Measurements from ENCODE around the gene PTPN1. TPM values are rescaled to one million over a fixed set of nuclear protein-coding genes. Genes with fewer than 3 reads are reported as not detected.

PTPN1 gene
- total and polyA plus RNA-seq, 5 donors: 20.8 to 37.4 (median 25.6) TPM

DNA sequence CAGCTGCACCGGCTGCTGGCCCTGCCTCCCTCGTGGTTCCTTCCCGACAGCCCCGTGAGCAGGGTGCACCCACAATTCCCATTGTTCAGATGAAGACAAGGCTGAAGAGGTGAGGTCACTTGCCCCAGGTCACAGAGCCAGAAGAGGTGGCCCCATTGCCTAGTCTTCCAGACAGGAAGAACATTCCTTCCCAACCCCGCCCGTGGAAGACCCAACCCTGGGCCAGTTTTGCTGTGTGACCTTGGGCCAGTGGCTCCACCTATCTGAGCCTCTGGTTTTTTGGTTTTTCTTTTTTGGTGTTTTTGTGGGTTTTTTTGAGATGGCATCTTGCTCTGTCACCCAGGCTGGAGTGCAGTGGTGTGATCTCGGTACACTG is 119.5 kb downstream of the PTPN1 start:
- no peak overlapping the region for H3K27ac ChIP-seq (ENCODE audit: low read length)
- peaks cover 2% of the 10 kb centered on the region for H3K4me1 ChIP-seq (ENCODE audit: control insufficient read depth, insufficient read depth, low read length)
- H3K4me3 ChIP-seq (ENCODE audit: low read length): no peak overlapping the region
- WGBS: 79% methylated on average over 7 of the region's 7 CpGs
- ATAC-seq (no peak), DNase-seq (peak in 1 of 3 donors; percentile 44)
- intact Hi-C loops (cut with DNase I): loop anchor here in 3 of 4 donors (10.0 kb wide), 3 partner anchors 75 to 115 kb away; no protein-coding TSS in a partner anchor
- no peaks in the 10 kb centered on the region for H3K9me3 ChIP-seq (ENCODE audit: control insufficient read depth, low read length)
- no peaks in the 10 kb centered on the region for H3K27me3 ChIP-seq (ENCODE audit: control insufficient read depth, insufficient read depth)

- no peak overlapping the region for H3K4me3 ChIP-seq (ENCODE audit: low read length)
- DNase-seq: peak in 1 of 3 donors; percentile 55
- peaks cover 2% of the 10 kb centered on the region for H3K4me1 ChIP-seq (ENCODE audit: control insufficient read depth, insufficient read depth, low read length)
- no peak overlapping the region for H3K27ac ChIP-seq (ENCODE audit: low read length)
- H3K27me3 ChIP-seq (ENCODE audit: control insufficient read depth, insufficient read depth): no peaks in the 10 kb centered on the region
- H3K9me3 ChIP-seq (ENCODE audit: control insufficient read depth, low read length): no peaks in the 10 kb centered on the region
- no peak for ATAC-seq
- WGBS: 91% methylated on average over 21 of the region's 21 CpGs
- intact Hi-C loops (cut with DNase I): no loop called here
Observed at GRCh38 chr20:50630578-50631263, 120.5 kb downstream of the PTPN1 start.

DNA sequence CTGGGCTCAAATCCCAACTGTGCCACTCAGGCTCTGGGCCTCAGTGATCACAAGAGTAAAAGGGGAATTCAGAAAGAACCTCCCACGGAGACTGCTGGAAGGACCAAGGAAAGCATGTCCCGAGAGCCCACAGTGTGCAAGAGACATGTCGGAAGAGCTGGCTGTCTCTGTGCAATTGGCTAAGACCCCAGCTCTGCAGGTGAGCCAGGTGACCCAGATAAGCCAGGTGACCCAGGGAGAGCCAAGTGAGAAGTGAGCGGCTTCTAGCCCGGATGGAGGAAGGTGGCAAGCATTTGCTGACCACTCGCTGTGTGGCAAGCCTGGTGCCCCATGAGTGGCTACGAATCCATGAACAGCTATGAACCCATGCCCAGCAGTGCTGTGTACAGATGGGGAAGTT is 122.1 kb downstream of the PTPN1 start:
- H3K4me3 ChIP-seq (ENCODE audit: low read length): no peak overlapping the region
- H3K9me3 ChIP-seq (ENCODE audit: control insufficient read depth, low read length): no peaks in the 10 kb centered on the region
- no peaks in the 10 kb centered on the region for H3K27me3 ChIP-seq (ENCODE audit: control insufficient read depth, insufficient read depth)
- intact Hi-C loops (cut with DNase I): no loop called here
- no peak overlapping the region for H3K27ac ChIP-seq (ENCODE audit: low read length)
- WGBS: 84% methylated on average over 7 of the region's 7 CpGs
- no peak for ATAC-seq
- no peak for DNase-seq
- H3K4me1 ChIP-seq (ENCODE audit: control insufficient read depth, insufficient read depth, low read length): peaks cover 9% of the 10 kb centered on the region

DNA sequence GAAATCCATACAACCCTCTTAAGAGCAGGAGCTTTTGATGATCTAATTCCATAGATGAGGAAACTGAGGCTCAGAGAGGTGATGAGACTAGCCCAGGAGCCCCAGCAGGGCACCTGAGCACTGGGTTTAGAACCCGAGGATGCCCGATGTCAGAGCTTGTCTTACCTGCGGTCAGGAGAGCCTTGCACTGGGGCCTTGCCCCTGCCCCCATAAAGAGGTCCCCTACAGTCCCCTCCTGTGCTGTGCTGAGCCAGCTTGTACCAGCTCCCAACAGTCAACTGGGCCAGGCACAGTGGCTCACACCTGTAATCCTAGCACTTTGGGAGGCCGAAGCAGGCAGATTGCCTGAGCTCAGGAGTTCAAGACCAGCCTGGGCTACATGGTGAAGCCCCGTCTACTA is 122.5 kb downstream of the PTPN1 start:
- peaks cover 9% of the 10 kb centered on the region for H3K4me1 ChIP-seq (ENCODE audit: control insufficient read depth, insufficient read depth, low read length)
- ATAC-seq (no peak), DNase-seq (no peak)
- no peaks in the 10 kb centered on the region for H3K9me3 ChIP-seq (ENCODE audit: control insufficient read depth, low read length)
- H3K27ac ChIP-seq (ENCODE audit: low read length): no peak overlapping the region
- intact Hi-C loops (cut with DNase I): no loop called here
- no peak overlapping the region for H3K4me3 ChIP-seq (ENCODE audit: low read length)
- H3K27me3 ChIP-seq (ENCODE audit: control insufficient read depth, insufficient read depth): no peaks in the 10 kb centered on the region
- WGBS: 94% methylated on average over 5 of the region's 5 CpGs

GRCh38 chr20:50633361-50633760 is 123.2 kb downstream of the PTPN1 start:
- ATAC-seq: no peak

DNA sequence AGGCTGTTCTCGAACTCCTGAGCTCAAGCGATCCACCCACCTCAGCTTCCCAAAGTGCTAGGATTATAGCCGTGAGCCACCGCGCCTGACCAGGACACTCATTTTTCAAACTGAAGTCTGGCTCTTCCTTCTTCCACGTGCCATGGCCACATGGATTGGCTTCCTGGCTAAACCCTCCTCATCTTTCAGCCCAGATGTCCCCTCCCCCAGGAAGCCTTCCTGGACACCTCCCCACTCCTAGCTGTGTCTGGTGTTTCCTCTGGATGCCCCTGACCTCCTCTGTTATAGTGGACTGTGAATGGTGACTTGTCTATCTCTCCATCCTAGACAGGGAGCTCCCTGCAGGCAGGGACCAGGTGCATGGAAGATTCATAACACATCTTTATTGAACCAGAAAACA is 124.0 kb downstream of the PTPN1 start:
- no peak for ATAC-seq
- no peak overlapping the region for H3K27ac ChIP-seq (ENCODE audit: low read length)
- DNase-seq: no peak
- no peaks in the 10 kb centered on the region for H3K27me3 ChIP-seq (ENCODE audit: control insufficient read depth, insufficient read depth)
- intact Hi-C loops (cut with DNase I): no loop called here
- H3K4me3 ChIP-seq (ENCODE audit: low read length): no peak overlapping the region
- peaks cover 9% of the 10 kb centered on the region for H3K4me1 ChIP-seq (ENCODE audit: control insufficient read depth, insufficient read depth, low read length)
- no peaks in the 10 kb centered on the region for H3K9me3 ChIP-seq (ENCODE audit: control insufficient read depth, low read length)
- 76% methylated on average over 6 of the region's 6 CpGs for WGBS

More at GRCh38 chr20:50633361-50633760, 123.2 kb downstream of the PTPN1 start:
- no peak overlapping the region for H3K4me3 ChIP-seq (ENCODE audit: low read length)
- intact Hi-C loops (cut with DNase I): no loop called here
- 71% methylated on average over 10 of the region's 10 CpGs for WGBS
- no peaks in the 10 kb centered on the region for H3K9me3 ChIP-seq (ENCODE audit: control insufficient read depth, low read length)
- peaks cover 9% of the 10 kb centered on the region for H3K4me1 ChIP-seq (ENCODE audit: control insufficient read depth, insufficient read depth, low read length)
- DNase-seq: no peak
- H3K27ac ChIP-seq (ENCODE audit: low read length): no peak overlapping the region
- no peaks in the 10 kb centered on the region for H3K27me3 ChIP-seq (ENCODE audit: control insufficient read depth, insufficient read depth)

Small RNA genes within 50 kb of the gene (microRNA-seq; reads per million reads assigned to microRNA genes)
- gene MIR1302-5 (0 reads per million in 2 donors), gene MIR645 (0 reads per million in 2 donors)

Other genes with a start within 250 kb of the PTPN1 start
- 1 to 10 TPM; 2.1 to 6.9 (median 2.9) TPM for gene RIPOR3, start 181.2 kb downstream of the PTPN1 start, total RNA-seq
- 12.9 TPM for gene RIPOR3, start 181.2 kb downstream of the PTPN1 start, polyA plus RNA-seq
- gene PARD6B, start 221.2 kb downstream of the PTPN1 start, total RNA-seq: 1 to 10 TPM; 2.5 to 5.2 (median 3.5) TPM
- gene PARD6B, start 221.2 kb downstream of the PTPN1 start, polyA plus RNA-seq: 0.93 TPM